Panc1 (cell line): ENCODE measurements around the gene CHDH.

Source experiments
- CTCF ChIP-seq: fragments of 450-650 bp; IDR thresholded peaks from 2 replicates; pipeline ENCODE4 v1.5.1; 2017; ENCODE audit warnings: mild to moderate bottlenecking
- POLR2AphosphoS5 ChIP-seq: IDR thresholded peaks from 2 replicates; pipeline ENCODE4 v1.6.1; 2012; ENCODE audit warnings: mild to moderate bottlenecking, low read depth, low read length, moderate library complexity
- REST ChIP-seq, 2 experiments: IDR thresholded peaks; 2 replicates each; pipeline ENCODE4 v1.6.1; 2011 to 2012; ENCODE audit warnings: low read depth in 2 of 2, control low read depth in 1 of 2, low read length in 1 of 2, mild to moderate bottlenecking in 1 of 2, moderate library complexity in 1 of 2; ENCODE audit not compliant: insufficient read depth in 1 of 2
- SIN3A ChIP-seq: IDR thresholded peaks from 2 replicates; pipeline ENCODE4 v1.6.1; 2012; ENCODE audit warnings: low read depth, mild to moderate bottlenecking, low read length, moderate library complexity, borderline replicate concordance; ENCODE audit not compliant: insufficient read depth
- TCF7L2 ChIP-seq: IDR thresholded peaks from 2 replicates; pipeline ENCODE4 v1.6.1; 2011; ENCODE audit warnings: mild to moderate bottlenecking, low read depth, low read length, inconsistent platforms

- TF ChIP-seq POLR2AphosphoS5 (no peak), REST (IDR thresholded peaks at IDR 0.05; ENCODE audit: insufficient read depth in 1 of 2, low read depth in 2 of 2, low read length in 1 of 2) (no peak), CTCF (no peak), TCF7L2 (no peak), SIN3A (no peak)
These were observed 44.9 kb downstream of the CHDH start for GRCh38 chr3:53801319-53801718.
